Umbilical cord (tissue), 2 donors: ENCODE data around the gene CISD3. TPM values are rescaled to one million over a fixed set of nuclear protein-coding genes. Genes with fewer than 3 reads are reported as not detected.

Experiments used
- DNase-seq: peaks from one replicate; pipeline ENCODE4 v3.0.0-alpha.2; 2015; ENCODE audit warnings: low spot score
- total RNA-seq: library from RNA; depleted of rRNA; stranded (reverse); fragments of >200 nt; gene quantifications from one replicate; pipeline ENCODE4 v1.2.3, GENCODE V29; 2014; ENCODE audit warnings: low replicate concordance; ENCODE audit not compliant: insufficient read depth

CISD3 gene
- total RNA-seq, 1 donor from 2014 or later = 2.2 TPM

GRCh38 chr17:38727736-38728135, 2.4 kb upstream of the CISD3 start:
- DNase-seq = no peak

GRCh38 chr17:38728290-38728831, 1.8 kb upstream of the CISD3 start:
- no peak for DNase-seq

GRCh38 chr17:38729368-38729885, 714 bp upstream of the CISD3 start:
- DNase-seq = no peak

DNA sequence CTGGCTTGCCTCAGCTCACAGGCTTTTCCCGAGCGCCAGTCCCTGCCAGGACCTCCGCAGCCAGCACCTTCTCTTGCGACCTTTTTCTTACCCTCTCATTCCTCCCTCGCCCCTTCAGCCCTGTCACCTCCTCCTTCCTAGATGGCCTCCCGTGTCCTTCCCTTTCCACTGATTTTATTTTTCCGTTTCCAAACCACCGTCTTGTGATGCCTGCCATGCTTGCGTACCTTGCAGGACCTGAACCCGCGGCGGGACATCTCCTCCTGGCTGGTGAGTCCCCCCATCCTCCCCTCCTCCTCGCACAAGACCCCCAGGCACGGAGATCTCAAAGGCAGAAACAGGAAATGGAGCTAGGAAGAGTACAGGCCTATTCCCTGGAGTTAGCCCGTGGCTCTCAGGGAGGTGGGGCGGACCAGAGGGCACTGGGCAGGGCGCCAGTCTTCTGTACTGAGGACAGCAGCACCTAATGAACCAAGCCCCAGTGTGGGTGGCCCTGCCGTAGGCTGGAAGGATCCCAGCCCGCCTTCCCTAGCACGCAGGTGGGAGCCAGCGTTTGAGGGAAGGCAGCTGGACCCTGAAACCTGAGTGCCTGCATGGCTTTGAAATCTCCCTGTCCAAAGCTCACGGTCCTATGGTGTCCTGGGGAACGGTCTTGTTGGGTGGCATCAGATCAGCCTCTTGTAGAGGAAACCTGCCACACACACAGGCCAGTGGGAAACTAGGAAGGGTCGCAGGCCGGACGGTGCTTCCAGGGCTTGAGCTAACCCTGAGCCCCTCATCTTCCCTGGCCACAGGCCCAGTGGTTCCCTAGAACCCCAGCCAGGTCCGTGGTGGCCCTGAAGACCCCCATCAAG, 612 bp downstream of the CISD3 start:
- DNase-seq = peak; percentile 48

DNA sequence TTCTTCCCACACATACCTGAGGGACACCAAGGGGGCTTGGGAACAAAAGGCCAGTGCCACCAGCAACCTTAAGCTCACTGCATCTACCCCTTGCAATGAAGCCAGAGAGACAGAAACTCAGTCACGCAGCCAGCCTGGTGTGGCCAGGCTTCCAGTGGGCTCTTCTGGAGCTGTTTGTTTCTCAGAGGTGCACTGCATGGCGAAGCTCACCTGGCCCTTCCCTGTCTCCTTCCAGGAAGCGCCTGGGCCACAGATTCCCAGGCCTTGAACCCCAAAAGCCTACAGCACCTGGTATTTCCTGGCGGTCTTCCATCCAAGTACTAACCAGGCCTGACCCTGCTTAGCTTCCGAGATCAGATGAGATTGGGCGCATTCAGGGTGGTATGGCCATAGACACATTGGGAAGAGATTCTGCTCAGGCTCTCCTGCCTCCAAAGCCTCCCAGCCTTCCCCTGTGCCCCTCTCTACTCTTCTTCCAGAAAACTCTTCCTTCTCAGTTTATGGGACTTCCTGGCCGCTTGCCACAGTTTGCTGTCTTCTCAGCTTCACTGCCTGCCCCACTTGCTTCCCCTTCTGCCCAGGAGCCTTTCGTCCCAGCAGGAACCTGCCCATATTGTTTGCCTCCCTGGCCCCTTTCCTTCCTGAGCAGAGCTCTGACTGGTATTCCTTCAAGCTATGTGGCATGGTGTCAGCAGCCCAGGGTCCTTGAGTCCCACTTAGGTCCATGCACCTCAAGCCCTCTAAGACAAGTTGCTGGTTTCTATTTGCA, 1.6 kb downstream of the CISD3 start:
- no peak for DNase-seq

GRCh38 chr17:38732376-38733281, 2.5 kb downstream of the CISD3 start:
- DNase-seq = no peak

DNA sequence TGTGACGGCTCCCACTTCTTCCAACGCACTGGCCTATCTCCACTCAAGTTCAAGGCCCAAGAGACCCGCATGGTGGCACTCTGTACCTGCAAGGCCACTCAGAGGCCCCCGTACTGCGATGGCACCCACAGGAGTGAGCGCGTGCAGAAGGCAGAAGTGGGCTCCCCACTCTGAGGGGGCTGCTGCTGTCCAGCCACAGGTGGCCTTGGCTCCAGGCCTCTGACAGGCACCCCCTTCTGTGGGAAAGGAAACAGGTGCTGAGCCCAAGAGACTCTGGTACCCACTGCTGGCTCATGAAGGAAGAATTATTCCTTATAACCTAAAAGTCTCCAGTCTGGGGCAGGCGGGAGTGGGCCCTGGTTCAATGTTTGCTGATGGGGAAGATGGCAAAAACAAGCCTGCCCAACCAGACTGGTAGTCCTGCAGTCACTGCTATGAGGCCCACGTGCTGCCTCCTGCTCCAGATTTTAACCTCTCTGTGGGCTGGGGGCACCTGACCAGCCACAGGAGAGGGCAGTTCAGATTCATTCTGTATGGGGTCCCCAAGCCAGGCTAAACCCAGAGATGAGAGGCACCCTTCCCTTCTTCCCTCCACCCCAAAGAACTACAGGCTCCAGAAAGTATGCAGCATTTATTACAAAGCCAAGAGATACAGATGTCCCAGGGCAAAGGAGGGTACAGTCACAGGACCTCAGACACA, 3.3 kb downstream of the CISD3 start:
- DNase-seq = no peak

- no peak for DNase-seq
Measured at GRCh38 chr17:38733982-38734973, 4.1 kb downstream of the CISD3 start.

DNA sequence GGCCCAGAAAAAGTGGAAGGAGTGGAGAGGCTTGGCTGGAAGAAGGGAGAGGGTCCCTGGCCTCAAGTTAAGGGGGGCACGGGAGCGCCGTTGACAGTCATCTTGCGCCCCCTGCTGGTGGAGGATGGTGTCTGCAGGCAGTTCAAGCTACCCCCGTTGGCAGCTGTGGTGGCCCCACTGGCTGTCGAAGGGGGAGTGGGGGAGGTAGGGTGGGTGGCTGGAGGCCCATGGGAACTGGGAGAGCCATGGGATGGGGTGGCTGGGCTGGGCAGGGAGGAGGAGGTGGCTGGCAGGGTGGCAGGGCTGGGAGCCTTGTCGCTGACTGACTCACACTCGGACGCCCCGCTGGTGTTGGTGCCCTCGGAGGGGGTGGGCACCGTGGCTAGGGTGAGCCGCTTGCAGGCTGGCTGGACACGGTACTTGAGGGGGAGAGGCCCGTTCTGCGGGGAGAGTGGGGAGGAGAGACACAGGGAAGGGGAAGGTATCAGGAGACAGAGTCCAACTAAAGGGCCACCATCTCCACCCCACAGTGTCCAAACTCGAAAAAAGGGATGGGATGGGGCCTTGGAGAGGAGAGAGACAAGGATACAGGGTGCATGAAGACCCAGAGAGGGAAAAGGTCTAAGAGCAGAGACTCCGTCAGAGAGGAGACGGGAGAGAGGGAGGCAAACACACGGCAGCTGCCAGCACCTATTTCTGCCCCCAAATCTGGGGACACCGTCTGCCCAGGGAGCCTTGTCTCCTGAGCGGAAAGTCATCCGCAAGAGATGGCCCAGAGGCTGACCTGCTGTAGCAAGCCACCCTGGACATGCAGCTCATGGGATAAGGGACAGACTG, 5.2 kb downstream of the CISD3 start:
- DNase-seq = no peak

DNA sequence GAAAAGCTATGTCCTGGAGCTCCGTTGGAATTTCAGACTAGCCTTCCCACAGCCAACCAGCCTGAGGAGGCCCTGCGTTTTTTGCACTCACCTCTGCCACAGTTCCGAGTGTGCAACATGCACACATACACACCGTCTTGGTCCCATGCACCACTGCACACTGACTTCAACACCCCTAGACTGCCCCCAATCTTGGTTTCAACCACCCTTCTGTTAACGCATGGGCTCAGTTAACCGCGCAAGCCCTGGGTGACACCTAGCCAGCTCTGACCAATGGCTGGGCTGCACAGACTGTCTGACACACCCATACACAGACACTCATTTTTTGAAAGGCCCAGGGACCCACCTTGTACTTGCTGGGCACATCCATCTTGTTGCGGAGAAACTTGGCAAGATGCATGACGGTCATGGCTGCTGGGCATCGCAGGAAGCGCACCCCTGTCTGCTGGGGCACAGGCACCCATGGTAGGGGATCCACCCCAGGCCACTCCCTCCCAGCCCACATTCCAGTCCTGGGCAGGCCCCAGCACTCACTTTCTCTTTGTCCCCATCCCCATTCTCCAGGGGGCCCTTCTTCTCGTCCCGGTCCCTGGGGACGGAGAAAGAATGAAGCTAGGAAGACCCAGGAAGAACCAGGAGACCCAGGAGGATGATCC, 8.0 kb downstream of the CISD3 start:
- no peak for DNase-seq

DNA sequence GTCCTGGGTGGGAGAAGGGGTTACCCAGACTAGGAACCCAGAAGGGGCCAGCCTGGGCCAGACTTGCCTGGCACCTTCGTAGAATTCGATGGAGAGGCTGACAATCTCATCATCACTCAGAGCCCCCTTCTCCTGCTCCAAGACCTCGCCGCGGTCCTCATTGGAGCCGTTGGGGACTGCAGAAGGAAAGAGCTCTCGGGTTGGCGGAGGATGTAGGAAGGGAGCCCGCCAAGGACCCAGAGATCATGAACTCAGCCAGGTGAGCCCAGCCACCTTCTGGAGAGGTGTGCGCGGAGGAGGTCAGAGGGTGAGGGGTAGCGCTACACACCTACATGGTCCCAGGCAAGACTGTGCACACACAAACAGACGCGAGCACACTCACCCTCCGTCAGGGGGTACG, 8.5 kb downstream of the CISD3 start:
- DNase-seq = no peak

GRCh38 chr17:38739305-38739704, 9.2 kb downstream of the CISD3 start:
- DNase-seq = no peak

GRCh38 chr17:38740044-38740443, 9.9 kb downstream of the CISD3 start:
- DNase-seq = no peak

DNA sequence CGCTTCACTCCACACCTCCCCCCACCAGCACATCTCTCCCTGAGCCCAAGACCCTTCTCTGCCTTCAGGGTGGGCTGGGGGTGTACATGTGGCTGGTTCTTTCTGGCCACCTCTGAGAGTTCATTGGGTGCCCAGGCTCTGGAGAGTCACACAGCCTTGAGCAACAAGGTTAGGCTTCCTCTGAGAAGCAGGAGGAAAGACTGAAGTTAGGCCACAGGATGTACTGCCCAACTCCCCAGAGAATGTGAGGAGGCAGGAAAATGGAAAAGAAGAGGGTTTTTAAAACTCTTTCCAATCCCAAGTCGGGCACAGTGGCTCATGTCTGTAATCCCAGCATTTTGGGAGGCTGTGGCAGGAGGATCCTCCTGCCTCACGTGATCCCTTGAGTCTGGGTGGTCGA, 10.7 kb downstream of the CISD3 start:
- no peak for DNase-seq

GRCh38 chr17:38741461-38741860, 11.3 kb downstream of the CISD3 start:
- no peak for DNase-seq

- DNase-seq = peak; percentile 73
Measured at GRCh38 chr17:38741921-38742410, 11.8 kb downstream of the CISD3 start.

- DNase-seq = peak; percentile 97
Measured at GRCh38 chr17:38742411-38743308, 12.5 kb downstream of the CISD3 start.
